KOPT-K1 (cell line): ENCODE measurements around the gene IPO13.
A peak's percentile ranks its signal among the peaks of the same experiment; 100 is the strongest.

ENCODE experiments used
- H3K27ac ChIP-seq: fragments of 200-600 bp; sonication (generic); 2 replicates; pipeline ENCODE4 v1.5.1; 2016; ENCODE audit warnings: antibody characterized with exemption, mild to moderate bottlenecking, low read depth, low read length; ENCODE audit not compliant: poor library complexity, severe bottlenecking
- H3K36me3 ChIP-seq: fragments of 200-600 bp; sonication (generic); 2 replicates; pipeline ENCODE4 v1.5.1; 2017; ENCODE audit warnings: antibody characterized with exemption, mild to moderate bottlenecking, low read length, moderate library complexity; ENCODE audit not compliant: insufficient read depth
- H3K9me3 ChIP-seq: fragments of 200-600 bp; sonication (generic); 2 replicates; pipeline ENCODE4 v1.5.1; 2017; ENCODE audit warnings: antibody characterized with exemption, low read length, mild to moderate bottlenecking; ENCODE audit not compliant: insufficient read depth, poor library complexity, severe bottlenecking

IPO13 gene

DNA sequence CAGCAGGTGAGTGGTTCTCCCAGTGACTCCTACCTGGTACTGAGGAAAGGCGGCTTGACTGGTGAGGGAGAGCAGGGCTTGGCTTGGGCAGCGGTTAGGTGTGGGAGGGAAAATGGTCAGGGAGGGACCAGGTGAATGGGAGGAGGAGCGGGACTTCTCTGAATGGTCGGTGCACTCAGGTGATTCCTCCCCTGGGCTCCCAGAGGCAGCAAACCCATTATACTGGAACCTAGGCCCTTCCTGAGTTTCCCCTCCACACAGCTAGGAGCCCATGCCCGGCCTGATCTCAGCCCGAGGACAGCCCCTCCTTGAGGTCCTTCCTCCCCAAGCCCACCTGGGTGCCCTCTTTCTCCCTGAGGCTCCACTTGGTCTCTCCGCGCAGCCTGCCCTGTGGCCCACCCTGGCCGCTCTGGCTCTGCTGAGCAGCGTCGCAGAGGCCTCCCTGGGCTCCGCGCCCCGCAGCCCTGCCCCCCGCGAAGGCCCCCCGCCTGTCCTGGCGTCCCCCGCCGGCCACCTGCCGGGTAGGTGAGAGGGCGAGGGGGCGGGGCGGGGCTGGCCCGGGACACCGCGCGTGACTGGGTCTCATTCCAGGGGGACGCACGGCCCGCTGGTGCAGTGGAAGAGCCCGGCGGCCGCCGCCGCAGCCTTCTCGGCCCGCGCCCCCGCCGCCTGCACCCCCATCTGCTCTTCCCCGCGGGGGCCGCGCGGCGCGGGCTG, 10.9 kb upstream of the IPO13 start:
- no peak overlapping the region for H3K27ac ChIP-seq
- no peaks in the 10 kb centered on the region for H3K9me3 ChIP-seq
- H3K36me3 ChIP-seq, result no peaks in the 10 kb centered on the region; the same call in 1 of the 2 replicates

- no peaks in the 10 kb centered on the region for H3K9me3 ChIP-seq
- H3K27ac ChIP-seq, result no peak overlapping the region
- no peaks in the 10 kb centered on the region; the same call in 1 of the 2 replicates for H3K36me3 ChIP-seq
These were observed 10.2 kb upstream of the IPO13 start for GRCh38 chr1:43936431-43937151.

DNA sequence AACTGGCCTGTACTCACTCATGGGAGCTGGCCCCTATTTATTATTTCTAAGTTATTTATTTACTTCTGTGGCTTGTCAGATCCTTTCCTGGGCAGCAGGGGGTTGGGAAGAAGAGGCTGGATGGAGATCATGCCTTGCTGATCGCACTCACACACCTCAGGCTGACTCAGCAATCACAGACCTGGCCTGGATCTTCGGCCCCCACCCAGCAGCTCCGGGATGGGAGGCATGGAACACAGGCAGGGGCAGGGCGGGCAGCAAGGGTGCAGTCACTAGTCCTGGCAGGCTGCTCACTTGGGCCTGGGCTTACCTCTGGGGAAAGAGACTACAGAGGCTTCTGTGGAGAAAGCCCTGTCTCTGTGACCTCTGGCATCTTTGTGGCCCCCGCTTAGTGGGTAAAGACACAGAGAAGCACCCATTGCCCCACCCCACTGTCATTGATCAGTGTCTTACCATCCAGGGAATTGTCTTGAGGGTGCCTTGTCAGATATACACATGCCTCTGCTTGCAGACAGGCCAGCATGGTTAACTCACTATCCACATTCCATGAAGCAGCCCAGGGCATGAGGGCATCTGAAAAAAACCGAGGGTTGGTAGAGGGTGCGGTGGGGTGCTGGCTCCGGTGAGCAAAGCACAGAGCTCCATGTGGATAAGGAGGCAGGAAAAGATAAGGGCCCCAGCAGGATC, 9.4 kb upstream of the IPO13 start:
- no peaks in the 10 kb centered on the region; the same call in 1 of the 2 replicates for H3K36me3 ChIP-seq
- H3K9me3 ChIP-seq, result no peaks in the 10 kb centered on the region
- no peak overlapping the region for H3K27ac ChIP-seq

- Histone ChIP-seq H3K36me3 (no peaks in the 10 kb centered on the region; the same call in 1 of the 2 replicates), H3K27ac (no peak overlapping the region), H3K9me3 (no peaks in the 10 kb centered on the region)
These were observed 8.4 kb upstream of the IPO13 start for GRCh38 chr1:43938383-43938782.

DNA sequence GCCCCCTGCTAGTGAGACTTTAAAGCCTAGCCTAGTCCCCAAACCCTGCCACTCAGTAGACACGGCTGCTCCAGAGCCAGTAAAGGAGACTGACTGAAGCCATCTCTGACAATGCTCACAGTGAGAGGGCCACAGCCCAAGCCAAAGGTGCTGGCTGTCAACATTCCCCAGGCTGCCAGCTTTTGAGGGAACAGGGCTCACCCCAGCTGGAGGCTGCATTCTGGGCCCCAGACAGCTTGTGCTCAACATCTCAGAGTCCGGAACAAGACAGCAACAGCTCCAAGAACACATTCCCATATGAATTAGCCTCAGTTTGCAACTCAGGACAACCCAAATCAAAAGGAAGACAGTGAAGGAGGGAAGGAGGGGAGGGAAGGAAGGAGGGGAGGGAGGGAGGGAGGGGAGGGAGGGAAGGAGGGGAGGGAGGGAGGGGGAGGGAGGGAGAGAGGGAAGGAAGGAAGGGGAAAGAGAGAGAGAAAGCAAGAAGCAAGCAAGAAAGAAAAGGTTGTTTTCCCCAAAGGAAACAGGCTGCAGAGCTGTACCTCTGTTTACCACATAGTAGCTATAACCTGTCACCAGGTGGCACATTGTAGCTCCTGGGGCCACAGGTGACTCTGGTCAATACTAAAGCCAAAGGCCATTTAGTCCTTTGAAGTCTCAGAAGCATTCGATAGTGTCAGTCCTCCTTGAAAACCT, 7.7 kb upstream of the IPO13 start:
- Histone ChIP-seq H3K9me3 (no peaks in the 10 kb centered on the region), H3K36me3 (peaks cover under 1% of the 10 kb centered on the region; the same call in 1 of the 2 replicates), H3K27ac (no peak overlapping the region)

GRCh38 chr1:43942411-43942810, 4.3 kb upstream of the IPO13 start:
- no peaks in the 10 kb centered on the region for H3K9me3 ChIP-seq
- 0 out of 2 replicates have a peak, but pooled peaks cover 5% of the 10 kb centered on the region for H3K36me3 ChIP-seq
- no peak overlapping the region for H3K27ac ChIP-seq

- no peaks in the 10 kb centered on the region for H3K9me3 ChIP-seq
- H3K27ac ChIP-seq, result no peak overlapping the region
- peaks cover 9% of the 10 kb centered on the region; the same call in 1 of the 2 replicates for H3K36me3 ChIP-seq
These were observed 1.9 kb upstream of the IPO13 start for GRCh38 chr1:43944860-43945259.

GRCh38 chr1:43945674-43946235, 995 bp upstream of the IPO13 start:
- peak overlapping the region; percentile 95 for H3K27ac ChIP-seq

DNA sequence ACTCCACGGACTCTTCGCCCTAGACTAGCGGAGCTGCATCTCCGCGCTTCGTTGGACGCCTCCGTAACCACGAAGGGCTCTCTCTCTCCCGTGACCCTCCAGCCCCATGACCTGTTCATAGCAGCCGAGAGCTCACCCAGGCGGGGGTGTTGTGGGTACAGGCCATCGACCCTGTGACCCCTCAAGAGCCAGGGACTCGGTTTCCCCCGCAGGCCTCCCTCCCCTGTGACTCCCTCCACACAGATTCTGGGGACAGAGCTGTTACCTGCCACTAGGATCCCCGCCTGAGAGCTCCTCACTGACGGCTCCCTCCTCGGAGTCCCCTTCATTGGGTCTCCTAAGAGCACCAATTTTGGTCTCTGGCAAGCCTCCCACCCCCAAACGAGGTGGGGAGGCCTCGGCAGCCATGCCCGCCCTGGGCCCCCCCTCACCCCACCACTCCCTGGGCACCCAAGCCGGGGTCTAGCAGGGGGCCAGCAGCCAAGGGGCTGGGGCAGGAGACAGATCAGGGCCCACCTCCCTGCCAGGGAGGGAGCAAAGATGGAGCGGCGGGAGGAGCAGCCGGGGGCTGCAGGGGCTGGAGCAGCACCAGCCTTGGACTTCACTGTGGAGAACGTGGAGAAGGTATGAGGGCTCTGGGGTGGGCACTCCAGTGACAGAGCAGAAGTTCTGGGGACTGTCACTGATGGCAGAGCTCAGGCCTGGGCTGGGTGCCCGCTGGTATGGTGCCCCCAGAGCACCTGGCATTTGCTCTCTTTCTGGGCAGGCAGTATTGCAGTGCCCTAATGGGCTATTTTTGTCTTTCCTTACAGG, 517 bp downstream of the IPO13 start:
- peaks cover 19% of the 10 kb centered on the region for H3K36me3 ChIP-seq
- H3K9me3 ChIP-seq, result no peaks in the 10 kb centered on the region
- peak overlapping the region; percentile 95 for H3K27ac ChIP-seq

More at GRCh38 chr1:43945674-43946235, 995 bp upstream of the IPO13 start:
- Histone ChIP-seq H3K36me3 (peaks cover 18% of the 10 kb centered on the region), H3K9me3 (no peaks in the 10 kb centered on the region)

DNA sequence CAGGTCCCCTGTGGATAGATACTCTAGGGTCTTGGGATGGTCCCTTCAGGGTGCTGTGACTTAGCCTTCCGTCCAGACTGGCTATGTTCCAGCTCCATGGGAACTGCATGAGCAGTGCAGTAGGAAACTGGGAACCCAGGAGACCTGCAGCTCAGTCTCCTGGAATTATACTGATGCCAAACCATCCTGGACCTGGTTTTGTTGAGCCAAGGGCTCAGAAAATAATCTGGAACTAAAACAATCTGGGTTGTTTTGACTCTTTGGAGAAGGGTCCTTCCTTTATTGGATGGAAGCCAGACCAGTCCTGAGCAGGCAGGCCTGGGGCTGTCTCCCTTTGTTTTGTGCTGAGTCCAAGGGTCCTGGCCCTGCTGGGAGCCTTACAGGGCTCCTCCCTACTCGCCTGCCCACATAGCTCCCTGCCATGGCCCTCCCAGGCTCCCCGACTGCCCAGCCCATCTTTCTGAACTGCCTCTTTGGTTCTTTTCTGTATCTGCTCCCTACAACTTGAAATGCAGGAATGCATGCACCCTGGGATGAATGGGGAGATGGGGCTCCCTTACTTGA, 1.2 kb downstream of the IPO13 start:
- peaks cover 19% of the 10 kb centered on the region for H3K36me3 ChIP-seq
- no peak overlapping the region for H3K27ac ChIP-seq
- H3K9me3 ChIP-seq, result no peaks in the 10 kb centered on the region

DNA sequence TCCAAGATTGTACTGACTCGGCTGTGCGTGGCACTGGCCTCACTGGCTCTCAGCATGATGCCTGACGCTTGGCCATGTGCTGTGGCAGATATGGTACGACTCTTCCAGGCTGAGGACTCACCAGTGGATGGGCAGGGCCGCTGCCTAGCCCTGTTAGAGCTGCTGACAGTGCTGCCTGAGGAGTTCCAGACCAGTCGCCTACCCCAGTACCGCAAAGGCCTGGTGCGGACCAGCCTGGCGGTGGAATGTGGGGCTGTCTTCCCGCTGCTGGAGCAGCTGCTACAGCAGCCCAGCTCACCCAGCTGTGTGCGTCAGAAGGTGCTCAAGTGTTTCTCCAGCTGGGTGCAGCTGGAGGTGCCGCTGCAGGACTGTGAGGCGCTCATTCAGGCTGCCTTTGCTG, 2.9 kb downstream of the IPO13 start:
- H3K27ac ChIP-seq, result no peak overlapping the region
- H3K36me3 ChIP-seq, result peaks cover 14% of the 10 kb centered on the region

GRCh38 chr1:43951021-43951985, 4.6 kb downstream of the IPO13 start:
- no peaks in the 10 kb centered on the region for H3K9me3 ChIP-seq
- no peak overlapping the region for H3K27ac ChIP-seq
- H3K36me3 ChIP-seq, result peaks cover 20% of the 10 kb centered on the region

More for the DNA sequence above, 2.9 kb downstream of the IPO13 start:
- no peaks in the 10 kb centered on the region for H3K9me3 ChIP-seq
